PFSK-1 (cell line): ENCODE results near the gene SLC2A4RG.

Experiments used
- FOXP2 ChIP-seq: optimal IDR thresholded peaks from 2 replicates; pipeline ENCODE3; 2011; ENCODE audit warnings: borderline replicate concordance, control low read depth, inconsistent platforms; ENCODE audit not compliant: insufficient read depth; ENCODE audit errors: extremely low read length, extremely low read depth
- POLR2AphosphoS5 ChIP-seq: IDR thresholded peaks from 2 replicates; pipeline ENCODE4 v1.6.1; 2012; ENCODE audit warnings: low read depth, mild to moderate bottlenecking, control low read depth, low read length, moderate library complexity
- SIN3A ChIP-seq: IDR thresholded peaks from 2 replicates; pipeline ENCODE4 v1.6.1; 2012; ENCODE audit warnings: mild to moderate bottlenecking, low read length, moderate library complexity, borderline replicate concordance; ENCODE audit not compliant: insufficient read depth
- TAF1 ChIP-seq: IDR thresholded peaks from 2 replicates; pipeline ENCODE4 v1.6.1; 2012; ENCODE audit warnings: low read length, control low read depth, borderline replicate concordance; ENCODE audit not compliant: insufficient read depth
- TF ChIP-seq, protein P1 (sequence below), 2 experiments: IDR thresholded peaks; 2 replicates each; pipeline versions ENCODE4 v1.6.1 to v1.8.0; 2011 to 2012; ENCODE audit warnings: low read depth in 2 of 2, low read length in 2 of 2, control low read depth in 1 of 2, inconsistent platforms in 1 of 2, mild to moderate bottlenecking in 1 of 2, moderate library complexity in 1 of 2; ENCODE audit not compliant: insufficient read depth in 1 of 2

Gene SLC2A4RG

DNA sequence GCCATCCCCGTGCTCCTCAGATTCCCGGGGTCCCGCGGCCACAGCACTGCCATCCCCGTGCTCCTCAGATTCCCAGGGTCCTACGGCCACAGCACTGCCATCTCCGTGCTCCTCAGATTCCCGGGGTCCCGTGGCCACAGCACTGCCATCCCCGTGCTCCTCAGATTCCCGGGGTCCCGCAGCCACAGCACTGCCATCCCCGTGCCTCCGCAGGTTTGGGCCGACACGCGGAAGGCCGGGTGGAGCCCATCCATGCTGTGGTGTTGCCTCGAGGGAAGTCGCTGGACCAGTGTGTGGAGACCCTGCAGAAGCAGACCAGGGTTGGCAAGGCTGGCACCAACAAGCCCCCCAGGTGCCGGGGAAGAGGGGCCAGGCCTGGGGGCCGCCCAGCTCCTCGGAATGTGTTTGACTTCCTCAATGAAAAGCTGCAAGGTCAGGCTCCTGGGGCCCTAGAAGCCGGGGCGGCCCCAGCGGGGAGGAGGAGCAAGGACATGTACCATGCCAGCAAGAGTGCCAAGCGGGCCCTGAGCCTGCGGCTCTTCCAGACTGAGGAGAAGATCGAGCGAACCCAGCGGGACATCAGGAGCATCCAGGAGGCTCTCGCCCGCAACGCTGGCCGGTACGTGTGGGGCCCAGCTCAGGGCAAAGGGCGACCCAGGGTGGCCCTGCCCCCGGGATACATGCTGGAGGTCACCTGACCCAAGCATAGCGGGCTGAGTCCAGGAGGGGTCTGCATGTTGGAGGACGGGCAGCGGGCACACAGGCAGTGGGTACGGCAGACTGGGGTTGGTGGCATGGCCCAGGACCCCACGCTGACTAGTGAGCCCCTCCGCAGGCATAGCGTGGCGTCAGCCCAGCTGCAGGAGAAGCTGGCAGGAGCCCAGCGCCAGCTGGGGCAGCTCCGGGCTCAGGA, 4.4 kb upstream of the SLC2A4RG start:
- TF ChIP-seq SIN3A, result no peak
- TF ChIP-seq POLR2AphosphoS5, result no peak

GRCh38 chr20:63735859-63736718, 3.5 kb upstream of the SLC2A4RG start, which contains the start of gene LIME1:
TSS of gene LIME1 (plus strand) at chr20:63736664. CDS start at chr20:63737550, 886 bp downstream.
- TF ChIP-seq TAF1, result no peak
- no peak for TF ChIP-seq SIN3A
- TF ChIP-seq, protein P1, sequence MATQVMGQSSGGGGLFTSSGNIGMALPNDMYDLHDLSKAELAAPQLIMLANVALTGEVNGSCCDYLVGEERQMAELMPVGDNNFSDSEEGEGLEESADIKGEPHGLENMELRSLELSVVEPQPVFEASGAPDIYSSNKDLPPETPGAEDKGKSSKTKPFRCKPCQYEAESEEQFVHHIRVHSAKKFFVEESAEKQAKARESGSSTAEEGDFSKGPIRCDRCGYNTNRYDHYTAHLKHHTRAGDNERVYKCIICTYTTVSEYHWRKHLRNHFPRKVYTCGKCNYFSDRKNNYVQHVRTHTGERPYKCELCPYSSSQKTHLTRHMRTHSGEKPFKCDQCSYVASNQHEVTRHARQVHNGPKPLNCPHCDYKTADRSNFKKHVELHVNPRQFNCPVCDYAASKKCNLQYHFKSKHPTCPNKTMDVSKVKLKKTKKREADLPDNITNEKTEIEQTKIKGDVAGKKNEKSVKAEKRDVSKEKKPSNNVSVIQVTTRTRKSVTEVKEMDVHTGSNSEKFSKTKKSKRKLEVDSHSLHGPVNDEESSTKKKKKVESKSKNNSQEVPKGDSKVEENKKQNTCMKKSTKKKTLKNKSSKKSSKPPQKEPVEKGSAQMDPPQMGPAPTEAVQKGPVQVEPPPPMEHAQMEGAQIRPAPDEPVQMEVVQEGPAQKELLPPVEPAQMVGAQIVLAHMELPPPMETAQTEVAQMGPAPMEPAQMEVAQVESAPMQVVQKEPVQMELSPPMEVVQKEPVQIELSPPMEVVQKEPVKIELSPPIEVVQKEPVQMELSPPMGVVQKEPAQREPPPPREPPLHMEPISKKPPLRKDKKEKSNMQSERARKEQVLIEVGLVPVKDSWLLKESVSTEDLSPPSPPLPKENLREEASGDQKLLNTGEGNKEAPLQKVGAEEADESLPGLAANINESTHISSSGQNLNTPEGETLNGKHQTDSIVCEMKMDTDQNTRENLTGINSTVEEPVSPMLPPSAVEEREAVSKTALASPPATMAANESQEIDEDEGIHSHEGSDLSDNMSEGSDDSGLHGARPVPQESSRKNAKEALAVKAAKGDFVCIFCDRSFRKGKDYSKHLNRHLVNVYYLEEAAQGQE (IDR thresholded peaks at IDR 0.05; ENCODE audit: insufficient read depth in 1 of 2, low read depth in 2 of 2, low read length in 2 of 2), result no peak
- no peak for TF ChIP-seq FOXP2

- TF ChIP-seq POLR2AphosphoS5, result no peak
- TF ChIP-seq FOXP2, result no peak
- no peak for TF ChIP-seq TAF1
- TF ChIP-seq, protein P1 (IDR thresholded peaks at IDR 0.05; ENCODE audit: insufficient read depth in 1 of 2, low read depth in 2 of 2, low read length in 2 of 2), result no peak
Observed at GRCh38 chr20:63736893-63737694, 2.5 kb upstream of the SLC2A4RG start.

- TF ChIP-seq SIN3A (no peak), POLR2AphosphoS5 (no peak)
Observed at GRCh38 chr20:63737695-63737944, 2.0 kb upstream of the SLC2A4RG start.

GRCh38 chr20:63737945-63738686, 1.5 kb upstream of the SLC2A4RG start:
- no peak for TF ChIP-seq POLR2AphosphoS5
- no peak for TF ChIP-seq TAF1
- TF ChIP-seq, protein P1 (IDR thresholded peaks at IDR 0.05; ENCODE audit: insufficient read depth in 1 of 2, low read depth in 2 of 2, low read length in 2 of 2), result no peak
- TF ChIP-seq SIN3A, result no peak
- TF ChIP-seq FOXP2, result no peak
